GM19463 (cell line): ENCODE measurements around the gene HSD17B12.
A peak's percentile ranks its signal among the peaks of the same experiment; 100 is the strongest.

ENCODE experiments used
- ATAC-seq: cut with Tn5 transposase; IDR thresholded peaks from one replicate; pipeline ENCODE4 v1.9.1; 2021; ENCODE audit warnings: mild to moderate bottlenecking, moderate library complexity; ENCODE audit not compliant: unreplicated experiment

Gene HSD17B12

GRCh38 chr11:43856993-43857392, 176.5 kb downstream of the HSD17B12 start:
- ATAC-seq: no peak

- no peak for ATAC-seq
These were observed 180.6 kb downstream of the HSD17B12 start for GRCh38 chr11:43861141-43861540.

GRCh38 chr11:43866520-43866919, 186.0 kb downstream of the HSD17B12 start:
- ATAC-seq: no peak

GRCh38 chr11:43866969-43867368, 186.4 kb downstream of the HSD17B12 start:
- no peak for ATAC-seq

- ATAC-seq: peak; percentile 99
These were observed 188.5 kb downstream of the HSD17B12 start for GRCh38 chr11:43868852-43869567.

GRCh38 chr11:43871051-43871450, 190.5 kb downstream of the HSD17B12 start:
- ATAC-seq: no peak

- no peak for ATAC-seq
These were observed 192.5 kb downstream of the HSD17B12 start for GRCh38 chr11:43872995-43873394.

GRCh38 chr11:43874078-43874477, 193.5 kb downstream of the HSD17B12 start:
- no peak for ATAC-seq

- ATAC-seq: peak; percentile 80
These were observed 194.2 kb downstream of the HSD17B12 start for GRCh38 chr11:43874738-43875137.

GRCh38 chr11:43879789-43880639, 199.5 kb downstream of the HSD17B12 start:
- ATAC-seq: no peak

GRCh38 chr11:43880640-43881159, 200.2 kb downstream of the HSD17B12 start, which contains the start of gene ALKBH3:
Gene ALKBH3 (plus strand): TSS chr11:43880831. CDS start chr11:43882653, 1,822 bp downstream.
- peak; percentile 99 for ATAC-seq

- no peak for ATAC-seq
These were observed 212.3 kb downstream of the HSD17B12 start for GRCh38 chr11:43892851-43893250.

- ATAC-seq: no peak
These were observed 214.0 kb downstream of the HSD17B12 start for GRCh38 chr11:43894546-43894945.

GRCh38 chr11:43895601-43896000, 215.1 kb downstream of the HSD17B12 start:
- ATAC-seq: no peak

GRCh38 chr11:43898574-43898973, 218.0 kb downstream of the HSD17B12 start:
- ATAC-seq: no peak

GRCh38 chr11:43899094-43899493, 218.6 kb downstream of the HSD17B12 start:
- ATAC-seq: no peak

GRCh38 chr11:43901551-43901950, 221.0 kb downstream of the HSD17B12 start:
- no peak for ATAC-seq

- no peak for ATAC-seq
These were observed 222.5 kb downstream of the HSD17B12 start for GRCh38 chr11:43903078-43903477.

GRCh38 chr11:43903969-43904368, 223.4 kb downstream of the HSD17B12 start:
- no peak for ATAC-seq

GRCh38 chr11:43904742-43905535, 224.4 kb downstream of the HSD17B12 start:
- ATAC-seq: no peak

- no peak for ATAC-seq
These were observed 225.3 kb downstream of the HSD17B12 start for GRCh38 chr11:43905813-43906241.
